HepG2 (cell line): ENCODE measurements around the gene ADGRG1. TPM values are rescaled to one million over a fixed set of nuclear protein-coding genes. Genes with fewer than 3 reads are reported as not detected.
A peak's percentile ranks its signal among the peaks of the same experiment; 100 is the strongest.

ENCODE experiments used
- ARNTL ChIP-seq: sonication (generic); formaldehyde crosslinking; IDR thresholded peaks from 2 replicates; pipeline ENCODE4 v1.4.0; 2020; ENCODE audit warnings: mild to moderate bottlenecking, missing genetic modification reagents
- BCL3 ChIP-seq: sonication (generic); formaldehyde crosslinking; IDR thresholded peaks from 2 replicates; pipeline ENCODE4 v1.5.1; 2020; ENCODE audit warnings: mild to moderate bottlenecking, missing genetic modification reagents, moderate library complexity
- CCDC6 ChIP-seq: sonication (generic); formaldehyde crosslinking; IDR thresholded peaks from 2 replicates; pipeline ENCODE4 v1.8.1; 2022; ENCODE audit warnings: mild to moderate bottlenecking, missing genetic modification reagents, moderate library complexity
- EZH2 ChIP-seq: conservative IDR thresholded peaks from 2 replicates; pipeline ENCODE4 v1.6.1; 2012; ENCODE audit warnings: mild to moderate bottlenecking, low read depth, low read length, moderate library complexity
- FOSL1 ChIP-seq: sonication (generic); formaldehyde crosslinking; IDR thresholded peaks from 2 replicates; pipeline ENCODE4 v1.9.0; 2021; ENCODE audit warnings: missing genetic modification reagents, borderline replicate concordance
- FOSL2 ChIP-seq: sonication (generic); formaldehyde crosslinking; IDR thresholded peaks from 2 replicates; pipeline ENCODE4 v1.4.0; 2020; ENCODE audit warnings: missing genetic modification reagents
- FOXO4 ChIP-seq: sonication (generic); formaldehyde crosslinking; conservative IDR thresholded peaks from 2 replicates; pipeline ENCODE4 v1.8.1; 2023; ENCODE audit warnings: missing genetic modification reagents
- HCFC1 ChIP-seq: fragments of 150-350 bp; IDR thresholded peaks from 2 replicates; pipeline ENCODE4 v1.6.1; 2014; ENCODE audit warnings: low read depth, low read length
- HOXA7 ChIP-seq: sonication (generic); formaldehyde crosslinking; IDR thresholded peaks from 2 replicates; pipeline ENCODE4 v1.8.1; 2022; ENCODE audit warnings: mild to moderate bottlenecking, missing genetic modification reagents, moderate library complexity
- KDM2A ChIP-seq: sonication (generic); formaldehyde crosslinking; IDR thresholded peaks from 2 replicates; pipeline ENCODE4 v1.4.0; 2020; ENCODE audit warnings: low read depth, missing genetic modification reagents, borderline replicate concordance
- POGZ ChIP-seq: sonication (generic); formaldehyde crosslinking; IDR thresholded peaks from 2 replicates; pipeline ENCODE4 v1.4.0; 2020; ENCODE audit warnings: mild to moderate bottlenecking, missing genetic modification reagents
- RFX5 ChIP-seq: IDR thresholded peaks from 2 replicates; pipeline ENCODE4 v1.6.1; 2011; ENCODE audit warnings: low read depth, low read length, improper control_type of control experiment
- ZBED4 ChIP-seq: sonication (generic); formaldehyde crosslinking; IDR thresholded peaks from 2 replicates; pipeline ENCODE4 v1.4.0; 2020; ENCODE audit warnings: missing genetic modification reagents, borderline replicate concordance
- ZBTB7A ChIP-seq: sonication (generic); formaldehyde crosslinking; IDR thresholded peaks from 2 replicates; pipeline ENCODE4 v1.8.0; 2022; ENCODE audit warnings: mild to moderate bottlenecking, missing genetic modification reagents
- ZEB1 ChIP-seq: IDR thresholded peaks from 2 replicates; pipeline ENCODE4 v1.6.1; 2012; ENCODE audit warnings: mild to moderate bottlenecking, low read depth, inconsistent platforms; ENCODE audit not compliant: insufficient replicate concordance
- ZMAT3 ChIP-seq: sonication (generic); formaldehyde crosslinking; conservative IDR thresholded peaks from 2 replicates; pipeline ENCODE4 v1.7.0; 2021; ENCODE audit warnings: missing genetic modification reagents
- ZNF282 ChIP-seq: fragments of 450-650 bp; IDR thresholded peaks from 2 replicates; pipeline ENCODE4 v1.6.1; 2018; ENCODE audit not compliant: partially characterized antibody
- ZNF33B ChIP-seq: sonication (generic); formaldehyde crosslinking; IDR thresholded peaks from 2 replicates; pipeline ENCODE4 v1.5.1; 2020; ENCODE audit warnings: mild to moderate bottlenecking, missing genetic modification reagents
- polyA plus RNA-seq, 8 experiments: library from polyadenylated mRNA; depleted of rRNA in 3 of 8; stranded (reverse) in 7 of 8; unstranded in 1 of 8; fragments of >200 nt; fragmentation: Illumina TruSeq in 4 of 8; extraction: Trizol in 4 of 8; gene quantifications; 2 replicates each; pipeline versions ENCODE4 v1.2.1 to v1.2.3, GENCODE V29; 2011 to 2016; ENCODE audit warnings: low read depth in 4 of 8, missing spikeins in 1 of 8, mixed read lengths in 1 of 8; ENCODE audit not compliant: insufficient read depth in 1 of 8
- total RNA-seq, 5 experiments: library from RNA; depleted of rRNA; stranded (reverse); fragments of >200 nt; fragmentation: Illumina TruSeq; extraction: Trizol; gene quantifications; 2 replicates each; pipeline ENCODE4 v1.2.3, GENCODE V29; 2016; ENCODE audit warnings: low read depth in 1 of 5
- TF ChIP-seq, protein P1 (sequence below): sonication (generic); formaldehyde crosslinking; IDR thresholded peaks from 2 replicates; pipeline ENCODE4 v1.4.0; 2020; ENCODE audit warnings: missing genetic modification reagents

The ADGRG1 gene
- total and polyA plus RNA-seq, 2 of the 13 experiments (the other 11 are each of a cell fraction or from before 2014, with no cell fraction given) = 2.7 to 5.9 TPM

DNA sequence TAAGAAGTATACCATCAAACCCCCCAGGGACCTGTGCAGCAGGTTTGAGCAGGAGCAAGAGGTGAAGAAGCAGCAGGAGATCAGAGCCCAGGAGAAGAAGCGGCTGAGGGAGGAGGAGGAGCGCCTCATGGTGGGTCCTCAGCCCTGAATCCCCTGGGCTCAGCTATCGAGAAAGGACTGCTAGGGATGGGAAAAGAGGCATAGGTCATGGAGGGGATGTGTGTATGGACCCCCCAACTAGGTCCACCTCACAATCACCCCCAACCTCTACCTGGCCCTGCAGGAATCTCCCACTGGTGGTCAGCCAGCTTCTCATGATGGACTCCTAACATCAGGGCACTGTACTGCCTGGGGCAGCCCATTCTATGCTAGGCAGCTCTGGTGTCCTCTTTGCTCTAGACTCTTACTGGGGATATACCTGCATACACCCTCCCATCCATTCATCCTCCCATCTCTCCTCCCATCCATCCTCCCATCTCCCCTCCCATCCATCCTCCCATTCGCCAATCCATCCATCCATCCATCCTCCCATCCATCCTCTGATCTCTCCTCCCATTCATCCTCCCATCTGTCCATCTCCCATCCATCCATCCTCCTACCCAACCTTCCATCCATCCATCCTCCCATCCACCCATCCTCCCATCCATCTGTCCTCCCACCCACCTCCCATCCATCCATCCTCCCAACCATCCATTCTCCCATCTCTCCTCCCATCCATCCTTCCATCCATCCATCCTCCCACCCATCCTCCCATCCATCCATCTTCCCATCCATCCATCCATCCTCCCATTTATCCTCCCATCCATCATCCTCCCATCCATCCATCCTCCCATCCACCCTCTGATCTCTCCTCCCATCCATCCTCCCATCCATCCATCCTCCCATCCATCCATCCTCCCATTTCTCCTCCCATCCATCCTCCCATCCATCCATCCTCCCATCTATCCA, 76.7 kb downstream of the ADGRG1 start (continued):
- TF ChIP-seq BCL3 (CRISPR knock-in tag) = 0 out of 2 replicates have a peak, but pooled peaks have one; percentile 8
- TF ChIP-seq KDM2A (CRISPR knock-in tag) = no peak
- TF ChIP-seq CCDC6 (CRISPR knock-in tag) = no peak
- TF ChIP-seq EZH2 = no peak
- no peak for TF ChIP-seq FOXO4
- no peak for TF ChIP-seq RFX5
- TF ChIP-seq ZMAT3 (CRISPR knock-in tag) = no peak
- TF ChIP-seq ZEB1 = no peak
- TF ChIP-seq FOSL1 (CRISPR knock-in tag) = no peak
- TF ChIP-seq ZNF282 = no peak
- no peak for TF ChIP-seq POGZ (CRISPR knock-in tag)
- TF ChIP-seq ZBTB7A = peak; percentile 12; the same call in 1 of the 2 replicates
- no peak for TF ChIP-seq HCFC1
- no peak for TF ChIP-seq HOXA7 (CRISPR knock-in tag)
- TF ChIP-seq, protein P1, sequence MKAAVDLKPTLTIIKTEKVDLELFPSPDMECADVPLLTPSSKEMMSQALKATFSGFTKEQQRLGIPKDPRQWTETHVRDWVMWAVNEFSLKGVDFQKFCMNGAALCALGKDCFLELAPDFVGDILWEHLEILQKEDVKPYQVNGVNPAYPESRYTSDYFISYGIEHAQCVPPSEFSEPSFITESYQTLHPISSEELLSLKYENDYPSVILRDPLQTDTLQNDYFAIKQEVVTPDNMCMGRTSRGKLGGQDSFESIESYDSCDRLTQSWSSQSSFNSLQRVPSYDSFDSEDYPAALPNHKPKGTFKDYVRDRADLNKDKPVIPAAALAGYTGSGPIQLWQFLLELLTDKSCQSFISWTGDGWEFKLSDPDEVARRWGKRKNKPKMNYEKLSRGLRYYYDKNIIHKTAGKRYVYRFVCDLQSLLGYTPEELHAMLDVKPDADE = no peak
- TF ChIP-seq FOSL2 (CRISPR knock-in tag) = no peak
- TF ChIP-seq ZNF33B = no peak
- TF ChIP-seq ARNTL (CRISPR knock-in tag) = no peak
- no peak for TF ChIP-seq ZBED4 (CRISPR knock-in tag)
